AG10803 (cell line): Measurements from ENCODE around the gene ZNRF4.
A peak's percentile ranks its signal among the peaks of the same experiment; 100 is the strongest.

Experiments used
- DNase-seq: peaks from one replicate; pipeline ENCODE4 v3.0.0; 2010; ENCODE audit warnings: low read depth
- H3K4me3 ChIP-seq: 2 replicates; pipeline ENCODE4 v1.5.1; 2011; ENCODE audit warnings: mild to moderate bottlenecking, low read length, control low read depth
- TF ChIP-seq, protein P1 (sequence below): conservative IDR thresholded peaks from 2 replicates; pipeline ENCODE4 v1.5.1; 2011; ENCODE audit warnings: mild to moderate bottlenecking, low read length, control low read depth, inconsistent platforms

ZNRF4 gene

GRCh38 chr19:5443723-5444122, 11.5 kb upstream of the ZNRF4 start:
- TF ChIP-seq, protein P1, sequence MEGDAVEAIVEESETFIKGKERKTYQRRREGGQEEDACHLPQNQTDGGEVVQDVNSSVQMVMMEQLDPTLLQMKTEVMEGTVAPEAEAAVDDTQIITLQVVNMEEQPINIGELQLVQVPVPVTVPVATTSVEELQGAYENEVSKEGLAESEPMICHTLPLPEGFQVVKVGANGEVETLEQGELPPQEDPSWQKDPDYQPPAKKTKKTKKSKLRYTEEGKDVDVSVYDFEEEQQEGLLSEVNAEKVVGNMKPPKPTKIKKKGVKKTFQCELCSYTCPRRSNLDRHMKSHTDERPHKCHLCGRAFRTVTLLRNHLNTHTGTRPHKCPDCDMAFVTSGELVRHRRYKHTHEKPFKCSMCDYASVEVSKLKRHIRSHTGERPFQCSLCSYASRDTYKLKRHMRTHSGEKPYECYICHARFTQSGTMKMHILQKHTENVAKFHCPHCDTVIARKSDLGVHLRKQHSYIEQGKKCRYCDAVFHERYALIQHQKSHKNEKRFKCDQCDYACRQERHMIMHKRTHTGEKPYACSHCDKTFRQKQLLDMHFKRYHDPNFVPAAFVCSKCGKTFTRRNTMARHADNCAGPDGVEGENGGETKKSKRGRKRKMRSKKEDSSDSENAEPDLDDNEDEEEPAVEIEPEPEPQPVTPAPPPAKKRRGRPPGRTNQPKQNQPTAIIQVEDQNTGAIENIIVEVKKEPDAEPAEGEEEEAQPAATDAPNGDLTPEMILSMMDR: no peak
- DNase-seq: no peak
- no peak overlapping the region for H3K4me3 ChIP-seq

GRCh38 chr19:5444431-5444830, 10.8 kb upstream of the ZNRF4 start:
- TF ChIP-seq, protein P1: no peak
- DNase-seq: no peak
- H3K4me3 ChIP-seq: no peak overlapping the region

DNA sequence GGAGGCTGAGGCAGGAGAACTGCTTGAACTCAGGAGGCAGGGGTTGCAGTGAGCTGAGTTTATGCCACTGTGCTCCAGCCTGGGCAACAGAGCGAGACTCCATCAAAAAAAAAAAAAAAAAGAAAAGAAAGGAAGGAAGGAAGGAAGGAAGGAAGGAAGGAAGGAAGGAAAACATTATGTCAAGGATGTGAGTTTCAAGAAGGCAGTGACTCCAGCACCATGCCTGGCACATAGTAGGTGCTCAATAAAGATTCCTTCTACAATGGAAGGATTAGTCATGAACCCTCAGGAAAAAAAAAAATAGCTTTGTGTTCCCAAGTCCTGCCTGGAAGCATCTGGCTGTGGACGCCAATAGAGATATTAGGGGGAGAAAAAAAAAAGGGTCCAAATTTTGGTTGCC, 10.1 kb upstream of the ZNRF4 start:
- TF ChIP-seq, protein P1: no peak
- no peak for DNase-seq
- no peak overlapping the region for H3K4me3 ChIP-seq

DNA sequence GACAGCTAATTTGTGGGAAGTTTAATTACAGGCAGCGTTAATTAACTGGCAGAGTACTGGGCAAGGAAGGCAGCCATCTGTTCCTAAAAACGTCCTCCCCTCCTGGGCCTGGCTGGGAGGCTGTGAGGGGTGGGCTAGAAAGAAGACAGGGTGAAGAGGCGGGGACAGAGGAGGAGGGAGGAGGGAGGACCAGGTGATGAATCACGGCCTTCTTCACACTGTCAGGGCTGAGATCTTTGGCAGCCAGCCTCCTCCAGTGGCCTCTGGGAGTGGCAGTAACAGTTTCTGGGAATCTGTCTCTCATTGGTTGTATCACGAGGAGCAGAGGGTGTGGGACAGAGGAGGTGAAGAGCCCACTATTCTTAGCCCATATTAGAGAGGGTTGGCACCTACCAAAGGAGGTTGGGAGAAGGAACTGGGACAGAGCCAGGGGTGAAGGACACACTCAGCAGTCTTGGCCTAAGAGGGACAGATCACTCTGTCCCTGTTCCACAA, 9.6 kb upstream of the ZNRF4 start:
- no peak overlapping the region for H3K4me3 ChIP-seq
- TF ChIP-seq, protein P1: no peak
- DNase-seq: peak; percentile 11

DNA sequence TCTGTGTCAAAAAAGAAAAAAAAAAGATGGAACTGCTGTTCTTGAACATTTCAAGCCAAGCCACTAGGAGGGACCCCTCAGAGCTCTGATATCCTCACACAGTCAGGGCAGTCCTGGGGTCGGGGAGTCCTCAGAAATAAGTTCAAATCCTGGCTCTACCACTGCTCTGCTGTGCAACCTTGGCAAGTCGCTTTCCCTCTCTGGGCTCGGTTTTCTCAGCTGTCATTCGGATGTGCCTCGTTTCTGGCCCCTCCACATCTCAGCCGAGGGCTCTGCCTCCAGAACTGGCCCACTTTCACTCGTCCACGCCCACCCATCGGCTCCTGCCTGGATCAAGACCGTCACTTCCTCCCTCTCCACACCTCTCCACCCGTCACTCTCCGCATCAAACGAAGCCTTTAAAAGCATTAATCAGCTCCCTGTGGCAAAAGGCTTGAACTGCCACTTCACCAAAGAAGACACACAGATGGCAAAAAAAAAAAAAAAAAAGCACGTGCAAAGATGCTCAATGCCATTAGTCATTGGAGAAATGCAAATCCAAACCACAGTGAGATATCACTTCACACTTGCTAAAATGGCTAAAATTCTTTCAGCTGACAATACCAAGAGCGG, 7.4 kb upstream of the ZNRF4 start:
- TF ChIP-seq, protein P1: no peak
- DNase-seq: peak; percentile 34
- no peak overlapping the region for H3K4me3 ChIP-seq

- no peak for DNase-seq
- TF ChIP-seq, protein P1: no peak
- H3K4me3 ChIP-seq: no peak overlapping the region
Observed at GRCh38 chr19:5448374-5448773, 6.8 kb upstream of the ZNRF4 start.

GRCh38 chr19:5450482-5451126, 4.6 kb upstream of the ZNRF4 start:
- H3K4me3 ChIP-seq: no peak overlapping the region
- TF ChIP-seq, protein P1: no peak
- no peak for DNase-seq
